ENCODE data around the gene GATAD2B. TPM values are rescaled to one million over a fixed set of nuclear protein-coding genes. Genes with fewer than 3 reads are reported as not detected.

GATAD2B gene
- polyA plus RNA-seq, 1 donor from 2014 or later = 12.8 TPM

- TF ChIP-seq EP300 (conservative IDR thresholded peaks at IDR 0.05; ENCODE audit: poor library complexity, severe bottlenecking) (no peak), RAD21 (conservative IDR thresholded peaks at IDR 0.05) (no peak), TAF1 (IDR thresholded peaks at IDR 0.05; ENCODE audit: low read depth) (no peak), CTCF (IDR thresholded peaks at IDR 0.05; ENCODE audit: poor library complexity, severe bottlenecking) (no peak), REST (IDR thresholded peaks at IDR 0.05; ENCODE audit: borderline replicate concordance) (no peak), EZH2 (IDR thresholded peaks at IDR 0.05; ENCODE audit: borderline replicate concordance, insufficient read depth, low read length, poor library complexity, severe bottlenecking) (no peak), SMC3 (conservative IDR thresholded peaks at IDR 0.05; ENCODE audit: poor library complexity) (no peak), POLR2AphosphoS5 (IDR thresholded peaks at IDR 0.05) (no peak), MXI1 (conservative IDR thresholded peaks at IDR 0.05; ENCODE audit: poor library complexity, severe bottlenecking) (no peak)
- H3K27me3 ChIP-seq (ENCODE audit: insufficient read depth, low read depth, low read length) = no peaks in the 10 kb centered on the region
- peak overlapping the region; percentile 19 for H3K4me3 ChIP-seq (ENCODE audit: low read length)
- no peak overlapping the region for H2AFZ ChIP-seq (ENCODE audit: low read depth, low read length)
- peak overlapping the region; percentile 97 for H3K27ac ChIP-seq (ENCODE audit: low read length)
- no peaks in the 10 kb centered on the region for H4K20me1 ChIP-seq (ENCODE audit: insufficient read depth)
- peak overlapping the region; percentile 66 for H3K9ac ChIP-seq (ENCODE audit: low read length)
- H3K9me2 ChIP-seq (ENCODE audit: insufficient read depth, low read length) = no peaks in the 10 kb centered on the region
- H3K4me2 ChIP-seq (ENCODE audit: low read length) = peak overlapping the region; percentile 15
- no peaks in the 10 kb centered on the region for H3F3A ChIP-seq (ENCODE audit: insufficient read depth, low read length, poor library complexity, severe bottlenecking)
- H3K9me3 ChIP-seq (ENCODE audit: low read length) = no peaks in the 10 kb centered on the region
- H3K79me2 ChIP-seq (replicated peaks; ENCODE audit: insufficient read depth, low read length) = peaks cover 62% of the 10 kb centered on the region
- H3K36me3 ChIP-seq (ENCODE audit: insufficient read depth, low read length) = no peaks in the 10 kb centered on the region
Measured at GRCh38 chr1:153881751-153882150, 41.0 kb downstream of the GATAD2B start.

- no peaks in the 10 kb centered on the region for H3K9me2 ChIP-seq (ENCODE audit: insufficient read depth, low read length)
- no peaks in the 10 kb centered on the region for H3F3A ChIP-seq (ENCODE audit: insufficient read depth, low read length, poor library complexity, severe bottlenecking)
- peak overlapping the region; percentile 26 for H3K4me3 ChIP-seq (ENCODE audit: low read length)
- H3K9ac ChIP-seq (ENCODE audit: low read length) = peak overlapping the region; percentile 66
- no peaks in the 10 kb centered on the region for H3K36me3 ChIP-seq (ENCODE audit: insufficient read depth, low read length)
- no peaks in the 10 kb centered on the region for H4K20me1 ChIP-seq (ENCODE audit: insufficient read depth)
- no peaks in the 10 kb centered on the region for H3K9me3 ChIP-seq (ENCODE audit: low read length)
- peak overlapping the region; percentile 15 for H3K4me2 ChIP-seq (ENCODE audit: low read length)
- no peaks in the 10 kb centered on the region for H3K27me3 ChIP-seq (ENCODE audit: insufficient read depth, low read depth, low read length)
- peaks cover 61% of the 10 kb centered on the region for H3K79me2 ChIP-seq (replicated peaks; ENCODE audit: insufficient read depth, low read length)
- peak overlapping the region; percentile 97 for H3K27ac ChIP-seq (ENCODE audit: low read length)
- TF ChIP-seq TAF1 (IDR thresholded peaks at IDR 0.05; ENCODE audit: low read depth) (no peak), RAD21 (conservative IDR thresholded peaks at IDR 0.05) (peak; percentile 25), CTCF (IDR thresholded peaks at IDR 0.05; ENCODE audit: poor library complexity, severe bottlenecking) (no peak), EZH2 (IDR thresholded peaks at IDR 0.05; ENCODE audit: borderline replicate concordance, insufficient read depth, low read length, poor library complexity, severe bottlenecking) (no peak), POLR2AphosphoS5 (IDR thresholded peaks at IDR 0.05) (peak; percentile 86), EP300 (conservative IDR thresholded peaks at IDR 0.05; ENCODE audit: poor library complexity, severe bottlenecking) (peak; percentile 67), MXI1 (conservative IDR thresholded peaks at IDR 0.05; ENCODE audit: poor library complexity, severe bottlenecking) (peak; percentile 52), SMC3 (conservative IDR thresholded peaks at IDR 0.05; ENCODE audit: poor library complexity) (no peak), REST (IDR thresholded peaks at IDR 0.05; ENCODE audit: borderline replicate concordance) (peak; percentile 18)
- H2AFZ ChIP-seq (ENCODE audit: low read depth, low read length) = peak overlapping the region; percentile 10
Measured at GRCh38 chr1:153880962-153881361, 41.8 kb downstream of the GATAD2B start.
